ENCODE data around the gene MTHFD1L.

Gene MTHFD1L

GRCh38 chr6:151131324-151132007 lies 266.0 kb downstream of the MTHFD1L start:
- no peak for DNase-seq

GRCh38 chr6:151136141-151136755 lies 270.7 kb downstream of the MTHFD1L start:
- no peak for DNase-seq

GRCh38 chr6:151137542-151137941 lies 272.0 kb downstream of the MTHFD1L start:
- no peak for DNase-seq

GRCh38 chr6:151139524-151139923 lies 274.0 kb downstream of the MTHFD1L start:
- DNase-seq: no peak

GRCh38 chr6:151140767-151141166 lies 275.3 kb downstream of the MTHFD1L start:
- no peak for DNase-seq

GRCh38 chr6:151141685-151142084 lies 276.2 kb downstream of the MTHFD1L start:
- DNase-seq: no peak

- DNase-seq: no peak
Observed at GRCh38 chr6:151142676-151143075, 277.2 kb downstream of the MTHFD1L start.

- DNase-seq: no peak
Observed at GRCh38 chr6:151143337-151143736, 277.8 kb downstream of the MTHFD1L start.

GRCh38 chr6:151143806-151144205 lies 278.3 kb downstream of the MTHFD1L start:
- no peak for DNase-seq

- DNase-seq: no peak
Observed at GRCh38 chr6:151147118-151147832, 281.8 kb downstream of the MTHFD1L start.

GRCh38 chr6:151148111-151148510 lies 282.6 kb downstream of the MTHFD1L start:
- no peak for DNase-seq

GRCh38 chr6:151149793-151150192 lies 284.3 kb downstream of the MTHFD1L start:
- no peak for DNase-seq

All from suppressor macrophage treated with lipopolysaccharide for 4 hours (primary cell).